Karpas-422 (cell line): ENCODE measurements around the gene VEGFD. TPM values are rescaled to one million over a fixed set of nuclear protein-coding genes. Genes with fewer than 3 reads are reported as not detected.

Experiments
- DNase-seq: peaks from one replicate; pipeline ENCODE4 v3.0.0-alpha.2; 2015
- H2AFZ ChIP-seq: fragments of 200-600 bp; sonication (generic); 2 replicates; pipeline ENCODE4 v1.6.1; 2014; ENCODE audit warnings: antibody characterized with exemption, low read length, mixed read lengths
- H3K27ac ChIP-seq: fragments of 200-600 bp; sonication (generic); 2 replicates; pipeline ENCODE4 v1.5.1; 2014; ENCODE audit warnings: mild to moderate bottlenecking, low read length, moderate library complexity
- H3K27me3 ChIP-seq: fragments of 200-600 bp; sonication (generic); 2 replicates; pipeline ENCODE4 v1.6.1; 2014; ENCODE audit warnings: low read length, mixed read lengths
- H3K36me3 ChIP-seq: fragments of 200-600 bp; sonication (generic); 2 replicates; pipeline ENCODE4 v1.6.1; 2014; ENCODE audit warnings: low read length, mixed read lengths; ENCODE audit not compliant: insufficient read depth
- H3K4me1 ChIP-seq: fragments of 200-600 bp; sonication (generic); 2 replicates; pipeline ENCODE4 v1.6.1; 2014; ENCODE audit warnings: mild to moderate bottlenecking, low read length, mixed read lengths
- H3K4me2 ChIP-seq: fragments of 200-600 bp; sonication (generic); 2 replicates; pipeline ENCODE4 v1.6.1; 2014; ENCODE audit warnings: low read length, low read depth, mild to moderate bottlenecking; ENCODE audit not compliant: poor library complexity, severe bottlenecking
- H3K4me3 ChIP-seq: fragments of 200-600 bp; sonication (generic); 2 replicates; pipeline ENCODE4 v1.5.1; 2014; ENCODE audit warnings: mild to moderate bottlenecking, antibody characterized with exemption, low read length, mixed read lengths
- H3K79me2 ChIP-seq: fragments of 200-600 bp; sonication (generic); 2 replicates; pipeline ENCODE4 v1.6.1; 2014; ENCODE audit warnings: mild to moderate bottlenecking, low read length, mixed read lengths
- H3K9ac ChIP-seq: fragments of 200-600 bp; sonication (generic); 2 replicates; pipeline ENCODE4 v1.6.0; 2014; ENCODE audit warnings: low read length
- H3K9me2 ChIP-seq: fragments of 200-600 bp; sonication (generic), shearing (Covaris generic); replicated peaks from 2 replicates; pipeline ENCODE4 v1.6.0; 2014; ENCODE audit warnings: mild to moderate bottlenecking, low read length, moderate library complexity; ENCODE audit not compliant: insufficient read depth
- H3K9me3 ChIP-seq: fragments of 300-700, 200-600 bp; sonication (generic); 2 replicates; pipeline ENCODE4 v1.6.1; 2014; ENCODE audit warnings: low read length, mixed read lengths
- H4K20me1 ChIP-seq: fragments of 200-600 bp; sonication (generic); 2 replicates; pipeline ENCODE4 v1.6.1; 2014; ENCODE audit warnings: mild to moderate bottlenecking, antibody characterized with exemption, low read length, low read depth; ENCODE audit not compliant: insufficient read depth
- total RNA-seq: library from RNA; depleted of rRNA; stranded (reverse); fragments of >200 nt; shearing (Covaris generic); gene quantifications from 2 replicates; pipeline ENCODE4 v1.2.3, GENCODE V29; 2014; ENCODE audit warnings: low replicate concordance

The VEGFD gene
- total RNA-seq, 1 experiment from 2014 or later, result not detected

GRCh38 chrX:15334561-15334960 is 49.7 kb downstream of the VEGFD start:
- no peaks in the 10 kb centered on the region for H4K20me1 ChIP-seq
- H2AFZ ChIP-seq, result no peak overlapping the region
- no peaks in the 10 kb centered on the region for H3K27me3 ChIP-seq
- peak overlapping the region; percentile 65 for H3K4me2 ChIP-seq
- H3K4me3 ChIP-seq, result peak overlapping the region; percentile 69
- no peaks in the 10 kb centered on the region for H3K36me3 ChIP-seq
- no peaks in the 10 kb centered on the region for H3K9me3 ChIP-seq
- no peak overlapping the region for H3K27ac ChIP-seq
- peak; percentile 52 for DNase-seq
- H3K9ac ChIP-seq, result peak overlapping the region; percentile 78
- peaks cover 15% of the 10 kb centered on the region for H3K4me1 ChIP-seq
- H3K9me2 ChIP-seq, result no peaks in the 10 kb centered on the region
- peaks cover 24% of the 10 kb centered on the region for H3K79me2 ChIP-seq

- H3K4me2 ChIP-seq, result no peak overlapping the region
- no peak overlapping the region for H3K9ac ChIP-seq
- no peak overlapping the region for H3K4me3 ChIP-seq
- no peak overlapping the region for H2AFZ ChIP-seq
- H3K27me3 ChIP-seq, result no peaks in the 10 kb centered on the region
- H3K4me1 ChIP-seq, result peaks cover under 1% of the 10 kb centered on the region; the same call in 1 of the 2 replicates
- no peaks in the 10 kb centered on the region for H4K20me1 ChIP-seq
- no peaks in the 10 kb centered on the region for H3K9me2 ChIP-seq
- H3K79me2 ChIP-seq, result peaks cover 11% of the 10 kb centered on the region
- no peaks in the 10 kb centered on the region for H3K9me3 ChIP-seq
- no peaks in the 10 kb centered on the region for H3K36me3 ChIP-seq
- H3K27ac ChIP-seq, result no peak overlapping the region
- no peak for DNase-seq
Measured at GRCh38 chrX:15328821-15329220, 55.4 kb downstream of the VEGFD start.

- Histone ChIP-seq H4K20me1 (no peaks in the 10 kb centered on the region), H3K27me3 (no peaks in the 10 kb centered on the region), H2AFZ (no peak overlapping the region), H3K9ac (no peak overlapping the region), H3K27ac (no peak overlapping the region), H3K4me1 (no peaks in the 10 kb centered on the region), H3K36me3 (no peaks in the 10 kb centered on the region), H3K4me3 (no peak overlapping the region), H3K79me2 (peaks cover 6% of the 10 kb centered on the region; the same call in 1 of the 2 replicates), H3K9me2 (no peaks in the 10 kb centered on the region), H3K4me2 (no peak overlapping the region), H3K9me3 (no peaks in the 10 kb centered on the region)
- no peak for DNase-seq
Measured at GRCh38 chrX:15328131-15328530, 56.1 kb downstream of the VEGFD start.

DNA sequence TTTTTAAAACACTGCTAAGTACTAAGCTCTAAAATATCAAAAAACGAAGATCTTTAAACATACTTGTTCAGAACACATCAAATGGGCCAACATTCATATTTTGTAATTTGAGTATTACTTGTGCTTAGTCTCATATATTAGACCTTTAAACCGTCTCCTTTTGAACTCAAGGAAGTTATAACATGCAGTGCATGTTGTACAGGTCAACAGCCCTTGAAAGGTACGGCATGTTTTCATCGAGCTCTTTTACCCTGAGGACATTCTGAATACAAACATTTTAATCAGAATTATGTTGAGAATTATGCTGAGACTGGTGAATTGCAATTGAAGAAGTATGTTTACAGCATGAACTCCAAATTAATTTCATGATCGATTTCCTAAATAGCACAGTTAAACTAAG is 61.7 kb downstream of the VEGFD start:
- no peak for DNase-seq
- Histone ChIP-seq H3K9me2 (no peaks in the 10 kb centered on the region), H3K27ac (no peak overlapping the region), H3K9ac (no peak overlapping the region), H4K20me1 (no peaks in the 10 kb centered on the region), H3K36me3 (no peaks in the 10 kb centered on the region), H3K4me2 (no peak overlapping the region), H3K9me3 (no peaks in the 10 kb centered on the region), H3K27me3 (no peaks in the 10 kb centered on the region), H3K4me3 (no peak overlapping the region), H3K4me1 (no peaks in the 10 kb centered on the region), H3K79me2 (no peaks in the 10 kb centered on the region), H2AFZ (no peak overlapping the region)

- Histone ChIP-seq H3K4me2 (no peak overlapping the region), H3K27me3 (no peaks in the 10 kb centered on the region), H4K20me1 (no peaks in the 10 kb centered on the region), H3K36me3 (no peaks in the 10 kb centered on the region), H3K9ac (no peak overlapping the region), H3K9me2 (no peaks in the 10 kb centered on the region), H3K9me3 (no peaks in the 10 kb centered on the region), H3K27ac (no peak overlapping the region), H3K4me3 (no peak overlapping the region), H2AFZ (no peak overlapping the region), H3K4me1 (no peaks in the 10 kb centered on the region), H3K79me2 (no peaks in the 10 kb centered on the region)
- no peak for DNase-seq
Measured at GRCh38 chrX:15322072-15322471, 62.1 kb downstream of the VEGFD start.

DNA sequence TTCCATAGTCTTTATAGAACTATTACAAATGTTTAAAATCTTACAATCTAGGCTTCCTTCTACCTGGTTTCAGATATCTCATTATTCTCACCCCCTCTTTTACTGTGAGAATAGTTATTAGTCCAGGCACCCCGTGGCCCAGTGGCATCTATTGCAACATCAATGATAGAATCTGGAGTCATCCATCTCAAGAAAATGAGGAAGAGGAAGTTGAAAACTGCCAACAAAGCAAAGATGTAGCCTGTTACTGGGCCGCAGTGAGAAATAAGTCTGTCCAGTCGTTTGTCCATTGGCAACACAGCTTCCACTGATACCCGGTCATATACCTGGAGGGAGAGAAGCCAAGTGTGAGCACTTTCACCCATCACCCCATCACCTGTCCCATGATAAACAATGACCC is 62.8 kb downstream of the VEGFD start:
- Histone ChIP-seq H3K9ac (no peak overlapping the region), H3K36me3 (no peaks in the 10 kb centered on the region), H2AFZ (no peak overlapping the region), H4K20me1 (no peaks in the 10 kb centered on the region), H3K4me1 (no peaks in the 10 kb centered on the region), H3K4me2 (no peak overlapping the region), H3K79me2 (no peaks in the 10 kb centered on the region), H3K27ac (no peak overlapping the region), H3K9me3 (no peaks in the 10 kb centered on the region), H3K9me2 (no peaks in the 10 kb centered on the region), H3K4me3 (no peak overlapping the region), H3K27me3 (no peaks in the 10 kb centered on the region)
- DNase-seq, result no peak

- Histone ChIP-seq H3K27me3 (no peaks in the 10 kb centered on the region), H2AFZ (no peak overlapping the region), H3K79me2 (no peaks in the 10 kb centered on the region), H3K4me3 (no peak overlapping the region), H4K20me1 (no peaks in the 10 kb centered on the region), H3K4me2 (no peak overlapping the region), H3K36me3 (no peaks in the 10 kb centered on the region), H3K9me3 (no peaks in the 10 kb centered on the region), H3K9me2 (no peaks in the 10 kb centered on the region), H3K4me1 (peaks cover 5% of the 10 kb centered on the region; the same call in 1 of the 2 replicates), H3K27ac (no peak overlapping the region), H3K9ac (no peak overlapping the region)
- DNase-seq, result no peak
Measured at GRCh38 chrX:15320297-15320696, 63.9 kb downstream of the VEGFD start.

GRCh38 chrX:15319075-15319474 is 65.1 kb downstream of the VEGFD start:
- Histone ChIP-seq H3K4me2 (no peak overlapping the region), H3K9me2 (no peaks in the 10 kb centered on the region), H3K9me3 (no peaks in the 10 kb centered on the region), H3K27me3 (no peaks in the 10 kb centered on the region), H3K9ac (no peak overlapping the region), H2AFZ (no peak overlapping the region), H3K27ac (no peak overlapping the region), H3K79me2 (no peaks in the 10 kb centered on the region), H3K4me3 (no peak overlapping the region), H4K20me1 (no peaks in the 10 kb centered on the region), H3K36me3 (no peaks in the 10 kb centered on the region), H3K4me1 (peaks cover 8% of the 10 kb centered on the region; the same call in 1 of the 2 replicates)
- DNase-seq, result no peak

GRCh38 chrX:15315509-15315908 is 68.7 kb downstream of the VEGFD start, which contains the start of gene ASB11:
ASB11 (minus strand) TSS chrX:15315640; CDS start chrX:15315605, 35 bp downstream.
- no peaks in the 10 kb centered on the region for H3K27me3 ChIP-seq
- no peaks in the 10 kb centered on the region for H3K79me2 ChIP-seq
- H3K9me2 ChIP-seq, result no peaks in the 10 kb centered on the region
- H3K9ac ChIP-seq, result no peak within 1 kb of the TSS
- DNase-seq, result no peak
- H4K20me1 ChIP-seq, result no peaks in the 10 kb centered on the region
- H2AFZ ChIP-seq, result no peak within 1 kb of the TSS
- H3K4me3 ChIP-seq, result no peak within 1 kb of the TSS
- no peaks in the 10 kb centered on the region for H3K9me3 ChIP-seq
- H3K4me2 ChIP-seq, result no peak within 1 kb of the TSS
- H3K27ac ChIP-seq, result no peak within 1 kb of the TSS
- peaks cover 8% of the 10 kb centered on the region; the same call in 1 of the 2 replicates for H3K4me1 ChIP-seq
- no peaks in the 10 kb centered on the region for H3K36me3 ChIP-seq
